Measurements from ENCODE around the gene MICALL2.

GRCh38 chr7:1401011-1401410 is 58.3 kb downstream of the MICALL2 start:
- TF ChIP-seq CTCF (IDR thresholded peaks at IDR 0.05) = no peak
- no peak for TF ChIP-seq POLR2A (IDR thresholded peaks at IDR 0.05)

Measured in right lobe of liver (tissue), 4 donors.